NCI-H1436 (cell line): ENCODE results near the gene CFAP70.

Experiments used
- DNase-seq: peaks from one replicate; lab custom pipeline; 2025; lab: John Stamatoyannopoulos, UW

CFAP70 gene

GRCh38 chr10:73215749-73216148 is 142.9 kb downstream of the CFAP70 start:
- no peak for DNase-seq

GRCh38 chr10:73211106-73211811 is 147.4 kb downstream of the CFAP70 start:
- DNase-seq: no peak

- no peak for DNase-seq
Observed at GRCh38 chr10:73210395-73211105, 148.1 kb downstream of the CFAP70 start.

GRCh38 chr10:73209705-73210104 is 149.0 kb downstream of the CFAP70 start:
- no peak for DNase-seq

GRCh38 chr10:73207883-73208282 is 150.8 kb downstream of the CFAP70 start:
- no peak for DNase-seq

GRCh38 chr10:73206385-73206784 is 152.3 kb downstream of the CFAP70 start:
- no peak for DNase-seq

- DNase-seq: no peak
Observed at GRCh38 chr10:73205890-73206289, 152.8 kb downstream of the CFAP70 start.

- no peak for DNase-seq
Observed at GRCh38 chr10:73205081-73205480, 153.6 kb downstream of the CFAP70 start.
